ENCODE results near the gene ASB5. TPM values are rescaled to one million over a fixed set of nuclear protein-coding genes. Genes with fewer than 3 reads are reported as not detected.

The ASB5 gene
- polyA plus RNA-seq, 1 donor (not counting 4 experiments of a cell fraction or from before 2014, with no cell fraction given) = not detected

- Histone ChIP-seq H3K9ac (ENCODE audit: control insufficient read depth, extremely low read depth, insufficient read depth, low read length) (no peak overlapping the region), H3K36me3 (ENCODE audit: control insufficient read depth in 2 of 2, extremely low read depth in 1 of 2, insufficient read depth in 2 of 2, low read length in 2 of 2) (no peaks in the 10 kb centered on the region), H3K27ac (ENCODE audit: control insufficient read depth, insufficient read depth, low read length) (no peak overlapping the region), H3K9me1 (ENCODE audit: control insufficient read depth, extremely low read depth, insufficient read depth, low read length) (no peaks in the 10 kb centered on the region), H3K9me3 (ENCODE audit: control insufficient read depth, low read depth, low read length) (no peaks in the 10 kb centered on the region), H3K27me3 (ENCODE audit: control insufficient read depth, extremely low read depth, insufficient read depth, low read length) (no peaks in the 10 kb centered on the region), H3K4me1 (ENCODE audit: control insufficient read depth, extremely low read depth, insufficient read depth, low read length) (no peaks in the 10 kb centered on the region), H4K20me1 (ENCODE audit: control insufficient read depth, extremely low read depth, insufficient read depth, low read length) (no peaks in the 10 kb centered on the region), H3K4me3 (ENCODE audit: control insufficient read depth in 2 of 3, extremely low read depth in 1 of 3, insufficient read depth in 2 of 3, low read depth in 1 of 3, low read length in 3 of 3) (no peak overlapping the region), H3K4me2 (ENCODE audit: control insufficient read depth, extremely low read depth, insufficient read depth, low read depth, low read length) (no peak overlapping the region), H3K79me2 (ENCODE audit: control insufficient read depth, insufficient read depth, low read length) (no peaks in the 10 kb centered on the region), H2AFZ (ENCODE audit: control insufficient read depth, low read length) (no peak overlapping the region)
- DNase-seq (ENCODE audit: low read depth, low spot score) = no peak
- no peak for TF ChIP-seq EZH2 (IDR thresholded peaks at IDR 0.05; ENCODE audit: low read length)
- no peak for TF ChIP-seq CTCF (optimal IDR thresholded peaks at IDR 0.05 in 1 of 3, IDR thresholded peaks at IDR 0.05 in 1 of 3, conservative IDR thresholded peaks at IDR 0.05 in 1 of 3; ENCODE audit: extremely low read depth in 1 of 3, insufficient read depth in 2 of 3, low read length in 3 of 3)
- dilution Hi-C loops (cut with MboI; ENCODE audit: extremely low pct_ligation_motif_present, low sequenced_read_pairs) = no loop called here
- FAIRE-seq = no peak
These were observed 39.4 kb downstream of the ASB5 start for GRCh38 chr4:176229645-176230044.

GRCh38 chr4:176226736-176227135 lies 42.3 kb downstream of the ASB5 start:
- H4K20me1 ChIP-seq (ENCODE audit: control insufficient read depth, extremely low read depth, insufficient read depth, low read length) = no peaks in the 10 kb centered on the region
- no peak overlapping the region for H3K9ac ChIP-seq (ENCODE audit: control insufficient read depth, extremely low read depth, insufficient read depth, low read length)
- TF ChIP-seq EZH2 (IDR thresholded peaks at IDR 0.05; ENCODE audit: low read length) (no peak), CTCF (optimal IDR thresholded peaks at IDR 0.05 in 1 of 3, IDR thresholded peaks at IDR 0.05 in 1 of 3, conservative IDR thresholded peaks at IDR 0.05 in 1 of 3; ENCODE audit: extremely low read depth in 1 of 3, insufficient read depth in 2 of 3, low read length in 3 of 3) (no peak)
- H2AFZ ChIP-seq (ENCODE audit: control insufficient read depth, low read length) = no peak overlapping the region
- FAIRE-seq = no peak
- no peak overlapping the region for H3K27ac ChIP-seq (ENCODE audit: control insufficient read depth, insufficient read depth, low read length)
- H3K27me3 ChIP-seq (ENCODE audit: control insufficient read depth, extremely low read depth, insufficient read depth, low read length) = no peaks in the 10 kb centered on the region
- no peaks in the 10 kb centered on the region for H3K79me2 ChIP-seq (ENCODE audit: control insufficient read depth, insufficient read depth, low read length)
- H3K4me2 ChIP-seq (ENCODE audit: control insufficient read depth, extremely low read depth, insufficient read depth, low read depth, low read length) = no peak overlapping the region
- no peaks in the 10 kb centered on the region for H3K9me1 ChIP-seq (ENCODE audit: control insufficient read depth, extremely low read depth, insufficient read depth, low read length)
- dilution Hi-C loops (cut with MboI; ENCODE audit: extremely low pct_ligation_motif_present, low sequenced_read_pairs) = no loop called here
- no peak for DNase-seq (ENCODE audit: low read depth, low spot score)
- H3K36me3 ChIP-seq (ENCODE audit: control insufficient read depth in 2 of 2, extremely low read depth in 1 of 2, insufficient read depth in 2 of 2, low read length in 2 of 2) = no peaks in the 10 kb centered on the region
- H3K4me1 ChIP-seq (ENCODE audit: control insufficient read depth, extremely low read depth, insufficient read depth, low read length) = no peaks in the 10 kb centered on the region
- no peaks in the 10 kb centered on the region for H3K9me3 ChIP-seq (ENCODE audit: control insufficient read depth, low read depth, low read length)
- no peak overlapping the region for H3K4me3 ChIP-seq (ENCODE audit: control insufficient read depth in 2 of 3, extremely low read depth in 1 of 3, insufficient read depth in 2 of 3, low read depth in 1 of 3, low read length in 3 of 3)

Data from keratinocyte (primary cell).